Vagina (tissue), 2 donors: ENCODE results near the gene LAMTOR1.
"Not testable (repeated sequence)": the region's sequence is repeated elsewhere in the genome, so short reads cannot be mapped to it uniquely, and the experiment has no call there.

Experiments used
- CTCF ChIP-seq, 3 experiments: fragments of 450-650 bp in 2 of 3; fragments of 200-600 bp in 1 of 3; sonication (generic) in 1 of 3; IDR thresholded peaks; one replicate each; pipeline ENCODE4 v1.5.1; 2017 to 2019; ENCODE audit warnings: antibody characterized with exemption in 3 of 3, mild to moderate bottlenecking in 2 of 3, moderate library complexity in 2 of 3
- POLR2A ChIP-seq, 2 donors: fragments of 450-650 bp; IDR thresholded peaks; one replicate each; pipeline ENCODE4 v1.6.1; 2017; ENCODE audit warnings: antibody characterized with exemption in 2 of 2, mild to moderate bottlenecking in 2 of 2, moderate library complexity in 2 of 2
- POLR2AphosphoS5 ChIP-seq, 2 donors: sonication (generic); formaldehyde crosslinking; IDR thresholded peaks; one replicate each; pipeline ENCODE4 v1.9.0; 2017; ENCODE audit warnings: antibody characterized with exemption in 2 of 2, mild to moderate bottlenecking in 2 of 2, low read depth in 1 of 2; ENCODE audit not compliant: insufficient read depth in 1 of 2

- not testable (repeated sequence) for TF ChIP-seq CTCF (IDR thresholded peaks at IDR 0.05); POLR2A (IDR thresholded peaks at IDR 0.05); POLR2AphosphoS5 (IDR thresholded peaks at IDR 0.05; ENCODE audit: insufficient read depth in 1 of 2, low read depth in 1 of 2)
Measured at GRCh38 chr11:72135473-72135872, 32.4 kb upstream of the LAMTOR1 start, which contains the start of gene FOLR3.
